H1 (cell line): Measurements from ENCODE around the gene RGL2. TPM values are rescaled to one million over a fixed set of nuclear protein-coding genes. Genes with fewer than 3 reads are reported as not detected.
A peak's percentile ranks its signal among the peaks of the same experiment; 100 is the strongest.

Experiments
- CEBPB ChIP-seq: IDR thresholded peaks from 2 replicates; pipeline ENCODE4 v1.6.1; 2012; ENCODE audit warnings: low read depth, low read length
- EZH2 ChIP-seq: fragments of 200-600 bp; sonication (generic); IDR thresholded peaks from 2 replicates; pipeline ENCODE4 v1.7.1; 2012; ENCODE audit warnings: low read depth, mild to moderate bottlenecking, moderate library complexity, low read length, inconsistent platforms; ENCODE audit not compliant: severe bottlenecking
- KDM5A ChIP-seq: fragments of 200-600 bp; IDR thresholded peaks from 2 replicates; pipeline ENCODE4 v1.7.1; 2012; ENCODE audit warnings: mild to moderate bottlenecking, low read length, inconsistent platforms, mixed read lengths
- RBBP5 ChIP-seq: IDR thresholded peaks from 2 replicates; pipeline ENCODE4 v1.7.1; 2012; ENCODE audit warnings: low read depth, mild to moderate bottlenecking, inconsistent platforms, low read length, moderate library complexity, borderline replicate concordance
- TAF1 ChIP-seq: IDR thresholded peaks from 2 replicates; pipeline ENCODE4 v1.6.1; 2011; ENCODE audit warnings: mild to moderate bottlenecking, low read depth, low read length
- YY1 ChIP-seq: IDR thresholded peaks from 2 replicates; pipeline ENCODE4 v1.6.1; 2011; ENCODE audit warnings: low read depth, mild to moderate bottlenecking, low read length
- polyA plus RNA-seq, 7 experiments: library from polyadenylated mRNA; depleted of rRNA in 3 of 7; stranded (reverse) in 5 of 7; unstranded in 2 of 7; fragments of >200 nt in 5 of 7; fragments of 200-250 nt in 2 of 7; gene quantifications; 1 replicate in 5 of 7; 2 replicates in 1 of 7; 4 replicates in 1 of 7; pipeline versions ENCODE4 v1.2.1 to v1.2.3, GENCODE V29; 2011 to 2013; ENCODE audit warnings: missing spikeins in 2 of 7, mixed read lengths in 2 of 7
- total RNA-seq: library from RNA; stranded (reverse); fragmentation: NEBNext Ultra II Directional; extraction: Animal tissue kit (Norgen Biotek cat#: 25700); gene quantifications from 2 replicates; pipeline ENCODE4 v1.2.1, GENCODE V29; 2021

Gene RGL2
- total and polyA plus RNA-seq, 2 of the 8 experiments (the other 6 are each of a cell fraction or from before 2014, with no cell fraction given): 58.1 to 80.3 TPM

DNA sequence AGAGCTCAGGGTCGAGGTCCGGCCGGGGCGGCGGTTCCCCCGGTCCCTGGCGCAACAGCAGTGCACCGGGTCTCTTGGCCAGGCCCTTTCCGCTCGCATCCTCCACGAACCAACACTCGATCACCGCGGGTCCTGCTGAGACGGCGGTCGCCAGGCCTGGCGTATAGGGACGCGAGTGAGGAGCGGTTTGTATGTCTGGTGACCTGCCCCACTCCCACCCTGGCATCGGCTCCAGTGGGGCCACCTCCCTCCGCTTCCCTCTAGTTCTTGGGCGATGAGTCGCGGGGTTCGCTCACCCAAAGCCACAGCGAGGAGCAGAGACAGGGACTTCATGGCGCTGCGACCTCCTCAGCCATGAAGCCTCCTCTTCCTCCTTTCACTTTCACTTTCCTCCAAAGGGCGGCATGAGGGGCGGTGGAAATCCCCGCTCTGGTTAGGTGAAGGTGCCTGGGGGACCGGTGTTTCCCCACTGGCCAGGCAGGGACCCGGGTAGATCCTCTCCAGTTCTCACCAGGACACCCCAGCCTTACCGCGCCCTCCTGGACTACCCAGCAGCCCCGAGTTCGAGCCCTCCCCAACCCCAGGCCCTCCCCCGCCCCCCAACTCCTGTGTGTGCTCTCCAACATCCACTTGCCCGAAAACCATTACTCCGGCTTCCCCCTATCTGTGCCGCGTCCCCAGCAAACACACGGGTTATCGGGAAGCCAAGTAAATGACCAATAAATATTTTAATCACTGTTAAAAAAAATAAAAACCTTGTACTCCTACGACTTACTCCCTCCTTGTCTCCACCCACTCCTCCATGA is 15.2 kb upstream of the RGL2 start, which contains the start of gene TAPBP (continued):
- TF ChIP-seq KDM5A (no peak), RBBP5 (peak; percentile 46; the same call in 1 of the 2 replicates), EZH2 (no peak), YY1 (no peak), CEBPB (no peak), TAF1 (peak; percentile 45; the same call in 1 of the 2 replicates)
